Stromal cell of bone marrow (primary cell): ENCODE data around the gene SPACA6.
A peak's percentile ranks its signal among the peaks of the same experiment; 100 is the strongest.
"Not testable (repeated sequence)": the region's sequence is repeated elsewhere in the genome, so short reads cannot be mapped to it uniquely, and the experiment has no call there.

Experiments
- DNase-seq: peaks from one replicate; pipeline ENCODE4 v3.0.0-alpha.2; 2012; ENCODE audit warnings: low read depth

The SPACA6 gene

DNA sequence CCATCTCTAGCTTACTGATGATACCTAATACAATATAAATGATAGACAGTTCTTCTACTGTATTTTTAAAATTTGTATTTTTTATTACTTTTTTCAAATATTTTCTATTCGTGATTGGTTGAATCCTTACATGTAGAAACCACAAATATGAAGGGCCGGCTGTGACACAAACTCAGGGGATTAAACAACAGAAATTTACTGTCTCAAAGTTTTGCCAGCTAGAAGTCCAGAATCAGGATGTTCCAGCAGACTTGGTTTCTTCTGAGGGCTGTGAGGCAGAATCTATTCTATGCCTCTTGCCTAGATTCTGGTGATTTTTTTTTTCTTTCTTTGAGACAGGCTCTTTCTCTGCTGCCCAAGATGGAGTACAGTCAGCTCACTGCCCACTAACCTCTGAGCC, 44.8 kb downstream of the SPACA6 start:
- no peak for DNase-seq

DNA sequence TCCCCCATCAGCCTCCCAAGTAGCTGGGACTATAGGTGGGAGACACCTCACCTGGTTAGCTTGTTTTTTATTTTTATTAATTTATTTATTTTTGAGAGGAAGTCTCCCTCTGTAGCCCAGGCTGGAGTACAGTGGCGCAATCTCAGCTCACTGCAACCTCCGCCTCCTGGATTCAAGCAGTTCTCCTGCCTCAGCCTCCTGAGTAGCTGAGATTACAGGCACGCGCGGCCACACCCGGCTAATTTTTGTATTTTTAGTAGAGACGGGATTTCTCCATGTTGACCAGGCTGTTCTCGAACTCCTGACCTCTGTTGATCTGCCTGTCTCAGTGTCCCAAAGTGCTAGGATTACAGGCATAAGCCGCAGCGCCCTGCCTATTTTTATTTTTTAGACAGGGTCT, 45.4 kb downstream of the SPACA6 start:
- not testable (repeated sequence) for DNase-seq

DNA sequence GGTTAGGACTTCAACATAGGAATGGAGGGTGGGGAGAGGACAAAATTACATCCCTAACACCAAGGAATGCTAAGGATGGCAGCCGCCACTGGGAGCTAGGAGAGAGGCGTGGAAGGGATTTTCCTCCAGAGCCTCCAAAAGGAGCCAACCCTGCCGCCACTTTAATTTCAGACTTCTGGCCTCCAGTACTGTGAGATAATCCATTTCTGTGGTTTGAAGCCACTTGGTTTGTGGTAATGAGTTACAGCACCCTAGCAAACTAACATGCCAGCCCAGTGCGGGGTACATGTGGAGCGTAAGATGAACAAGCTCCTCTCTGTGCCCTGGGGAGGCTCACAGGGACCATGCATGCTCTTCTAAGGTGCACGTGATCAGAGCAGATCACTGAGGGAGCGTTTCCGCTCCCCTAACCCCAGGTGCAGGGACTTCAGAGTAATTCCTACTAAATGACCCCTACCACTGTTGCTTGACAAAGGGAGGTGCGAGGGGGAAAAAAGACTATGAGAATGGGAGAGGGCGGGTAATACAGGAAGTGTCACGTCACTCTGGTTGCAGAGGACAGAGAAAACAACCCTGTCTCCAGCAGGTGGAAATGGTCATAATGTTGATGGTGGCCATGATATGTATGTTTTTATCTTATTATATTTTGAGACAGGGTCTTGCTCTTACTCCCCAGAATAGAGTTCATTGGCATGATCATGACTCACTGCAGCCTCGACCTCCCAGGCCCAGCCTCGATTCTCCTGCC, 46.5 kb downstream of the SPACA6 start:
- DNase-seq: no peak

DNA sequence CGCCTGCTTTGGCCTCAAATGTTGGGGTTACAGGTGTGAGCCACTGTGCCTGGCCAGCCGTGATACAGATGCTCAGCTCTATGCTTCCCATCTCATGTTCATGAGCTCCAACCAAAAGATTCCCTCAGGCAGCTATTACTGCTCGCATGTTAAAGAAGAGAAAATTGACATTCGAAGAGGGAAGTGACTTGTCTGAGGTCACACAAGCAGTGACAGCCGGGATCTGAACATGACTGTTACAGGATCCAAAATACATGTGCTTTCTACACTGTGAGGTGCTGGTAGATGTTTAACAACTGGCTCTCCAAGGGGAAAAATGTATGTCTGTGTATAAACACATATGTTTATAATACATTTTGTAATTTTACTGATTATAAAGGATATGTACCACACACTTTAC, 47.2 kb downstream of the SPACA6 start:
- no peak for DNase-seq

DNA sequence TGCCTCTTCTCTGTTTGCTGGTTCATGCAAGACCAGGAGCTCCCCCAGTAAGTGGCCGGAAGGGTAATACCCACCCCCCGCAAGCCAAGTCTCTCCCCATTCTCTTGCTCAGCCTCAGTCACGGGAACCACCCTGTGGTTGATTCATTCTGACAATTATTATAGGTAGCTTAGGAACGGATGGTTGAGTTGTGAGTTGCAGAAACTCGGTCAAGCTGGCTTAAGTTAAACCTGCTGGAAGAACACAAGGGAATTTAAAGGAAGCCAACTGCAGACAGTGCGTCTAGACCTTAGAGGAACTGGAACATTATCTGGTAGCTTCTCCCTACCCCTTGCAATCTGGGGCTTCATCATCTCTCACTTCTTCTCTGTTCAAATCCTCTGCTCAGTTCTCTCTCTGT, 49.7 kb downstream of the SPACA6 start:
- DNase-seq: peak; percentile 85

DNA sequence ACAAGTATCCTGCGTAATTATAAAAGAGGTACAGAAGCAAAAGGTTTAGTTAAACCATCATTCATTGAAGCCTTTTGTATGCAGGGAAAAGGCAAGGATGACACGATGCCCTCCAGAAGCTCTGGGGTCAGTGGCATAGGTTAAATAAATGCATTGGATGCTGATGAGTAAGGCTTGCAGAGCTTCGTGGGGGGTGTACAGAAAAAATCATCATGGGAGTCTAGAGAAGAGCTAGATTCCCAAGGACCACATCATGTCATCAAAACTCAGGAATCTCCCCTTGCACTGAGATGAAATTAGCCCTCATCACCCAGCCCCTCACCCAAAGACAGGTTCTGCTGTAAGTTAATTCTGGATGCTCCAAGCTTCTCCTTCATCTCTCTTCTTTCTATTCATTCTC, 50.3 kb downstream of the SPACA6 start:
- no peak for DNase-seq

DNA sequence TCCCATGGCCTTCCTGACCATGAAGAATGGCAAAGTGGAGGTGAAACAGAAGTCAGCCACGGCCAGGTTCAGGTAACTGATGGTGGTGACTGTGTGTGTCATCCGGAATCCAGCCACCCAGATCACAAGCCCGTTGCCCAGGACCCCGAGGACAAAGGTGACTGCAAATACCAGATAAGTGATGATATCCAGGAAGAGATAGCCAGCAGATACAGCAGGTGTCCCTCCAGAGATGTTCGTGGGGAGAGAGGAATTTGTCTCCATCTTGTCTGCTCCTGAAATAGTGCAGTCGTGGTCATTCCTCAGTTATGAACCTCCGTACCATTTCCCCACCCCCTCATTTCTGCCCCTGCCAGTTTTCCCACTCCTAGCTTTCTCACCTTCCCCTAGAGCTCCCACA, 53.6 kb downstream of the SPACA6 start:
- DNase-seq: no peak

DNA sequence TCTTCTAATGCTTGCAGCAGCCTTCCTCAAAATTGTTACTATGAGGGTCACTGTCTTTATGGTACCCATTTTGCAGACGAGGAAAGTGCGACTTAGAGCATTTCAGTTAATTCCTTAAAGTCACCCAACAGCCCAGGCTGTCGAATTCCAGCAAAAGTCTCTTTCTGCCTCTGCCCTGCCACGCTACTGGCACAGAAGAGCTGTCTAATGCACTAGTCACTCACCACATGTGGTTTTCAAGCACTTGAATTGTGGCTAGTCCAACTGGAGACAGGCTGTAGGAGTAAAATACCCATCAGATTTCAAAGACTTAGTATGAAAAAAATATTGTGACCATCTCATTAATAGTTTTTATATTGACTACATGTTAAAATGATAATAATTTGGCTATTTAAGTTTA, 56.8 kb downstream of the SPACA6 start:
- peak; percentile 79 for DNase-seq

DNA sequence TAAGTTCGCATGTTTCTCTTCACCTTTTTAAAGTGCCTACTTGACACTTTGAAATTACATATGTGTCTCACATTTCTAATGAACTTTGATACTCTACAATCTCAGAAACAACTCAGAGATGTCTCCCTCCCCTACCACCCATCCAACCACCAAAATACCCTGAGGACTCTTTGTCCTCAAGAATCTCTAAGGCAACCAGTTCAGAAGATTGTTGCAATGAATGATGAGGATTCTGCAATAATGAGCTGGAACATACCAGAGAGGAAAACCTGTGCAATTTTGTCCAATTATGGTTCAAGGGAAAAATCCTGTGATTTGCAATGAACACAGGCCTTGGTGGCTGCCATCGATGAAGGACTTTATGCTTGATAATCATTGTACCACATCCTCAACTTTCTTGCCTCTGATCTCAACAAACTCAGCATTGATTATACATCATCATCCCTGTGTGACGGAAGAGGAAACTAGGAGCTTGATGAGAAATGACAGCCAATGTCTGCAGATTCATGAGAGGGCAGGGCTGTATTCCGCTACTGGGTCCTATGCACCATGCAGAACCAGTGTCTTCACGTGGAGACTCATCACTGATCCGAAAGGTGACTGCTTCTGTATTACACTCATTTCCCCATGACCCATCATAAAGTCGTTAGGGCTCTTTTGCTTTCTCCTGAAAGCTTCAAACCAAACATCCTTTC, 57.4 kb downstream of the SPACA6 start:
- peak; percentile 54 for DNase-seq

DNA sequence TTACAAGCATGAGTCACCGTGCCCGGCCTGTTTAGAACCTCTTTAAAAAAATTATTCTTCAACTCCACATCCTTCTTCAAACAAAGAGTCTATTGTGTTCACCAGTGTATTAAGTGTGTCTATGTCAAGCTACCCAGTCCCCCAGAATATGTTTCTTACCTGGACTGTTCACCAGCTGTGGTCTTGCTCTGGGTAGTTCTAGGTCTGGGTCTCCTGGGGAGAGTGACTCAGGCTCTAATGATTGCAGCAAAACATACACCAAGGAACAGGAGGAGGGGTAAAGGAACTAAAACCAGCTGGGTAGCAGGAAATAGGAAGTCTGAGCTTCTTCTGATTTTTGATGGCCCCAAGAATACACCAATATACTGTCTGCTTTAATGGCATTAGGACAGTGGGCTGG, 58.5 kb downstream of the SPACA6 start, which contains the start of gene FPR1:
FPR1 (minus strand) TSS at position 224 of the 400 bp plus-strand sequence. CDS start 4,884 bp downstream, outside the sequence.
- peak; percentile 62 for DNase-seq

DNA sequence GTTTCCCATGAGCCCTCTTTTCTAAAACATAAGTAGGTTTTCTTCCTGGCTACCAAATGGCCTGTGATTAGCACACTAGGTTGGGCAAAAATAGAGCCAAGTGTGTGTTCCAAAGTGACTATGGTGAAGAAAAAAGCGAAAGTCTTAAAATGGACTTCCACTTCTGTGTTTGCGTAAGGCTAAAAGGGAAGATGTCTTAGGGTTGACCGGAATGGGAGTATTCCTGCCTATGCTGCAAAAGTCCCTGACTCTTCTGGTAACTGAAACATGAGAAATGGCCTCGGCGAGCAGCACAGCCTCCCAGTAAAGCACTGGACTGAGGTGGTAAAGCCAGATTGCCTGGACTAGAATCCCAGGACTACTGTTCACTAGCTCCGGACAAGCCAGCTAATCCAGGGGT, 61.0 kb downstream of the SPACA6 start:
- DNase-seq: no peak

DNA sequence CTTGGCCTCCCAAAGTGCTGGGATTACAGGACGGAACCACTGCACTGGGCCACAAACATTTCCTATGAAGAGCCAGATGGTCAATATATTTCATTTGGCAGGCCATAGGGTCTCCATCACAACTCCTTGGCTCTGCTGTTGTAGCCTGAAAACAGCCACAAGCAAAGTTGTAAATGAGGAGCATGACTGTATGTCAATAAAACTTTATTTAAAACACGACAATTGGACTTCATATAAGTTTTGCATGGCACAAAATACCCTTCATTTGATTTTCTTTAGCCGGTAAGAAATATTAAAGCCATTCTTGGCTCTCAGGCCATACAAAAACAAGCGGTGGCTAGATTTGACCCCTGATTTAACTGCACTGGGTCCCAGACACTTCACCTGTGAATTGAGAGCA, 61.6 kb downstream of the SPACA6 start:
- DNase-seq: no peak
